Middle frontal gyrus (tissue), 1 donor: ENCODE measurements around the gene P3R3URF.

ENCODE experiments used
- DNase-seq: peaks from one replicate; pipeline ENCODE4 v3.0.0-alpha.2; 2015; ENCODE audit warnings: low spot score; ENCODE audit errors: extremely low spot score

P3R3URF gene

GRCh38 chr1:46173361-46173856 lies 2.9 kb downstream of the P3R3URF start:
- DNase-seq = no peak

- no peak for DNase-seq
Observed at GRCh38 chr1:46172321-46172720, 4.0 kb downstream of the P3R3URF start.

- no peak for DNase-seq
Observed at GRCh38 chr1:46171871-46172270, 4.4 kb downstream of the P3R3URF start.

DNA sequence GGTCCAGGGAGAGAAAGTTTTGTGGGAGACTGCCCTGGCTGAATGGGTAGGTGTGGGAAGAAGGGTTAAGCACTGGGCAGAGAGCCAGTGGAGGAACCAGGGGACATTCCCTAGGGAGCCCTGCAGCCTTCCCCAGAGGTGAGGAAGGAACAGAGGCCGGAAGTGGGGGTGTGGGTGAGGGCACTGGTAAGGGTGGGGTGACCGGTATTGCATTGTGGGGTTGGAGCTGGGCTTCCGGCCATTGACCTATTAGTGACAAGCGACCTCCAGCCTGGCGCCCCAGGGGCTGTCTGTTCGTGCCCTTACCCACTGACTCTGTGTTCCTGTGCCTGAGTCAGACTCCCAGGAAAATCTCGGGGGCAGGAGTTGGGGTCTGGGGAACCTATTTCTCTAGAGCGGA lies 4.9 kb downstream of the P3R3URF start:
- DNase-seq = no peak

DNA sequence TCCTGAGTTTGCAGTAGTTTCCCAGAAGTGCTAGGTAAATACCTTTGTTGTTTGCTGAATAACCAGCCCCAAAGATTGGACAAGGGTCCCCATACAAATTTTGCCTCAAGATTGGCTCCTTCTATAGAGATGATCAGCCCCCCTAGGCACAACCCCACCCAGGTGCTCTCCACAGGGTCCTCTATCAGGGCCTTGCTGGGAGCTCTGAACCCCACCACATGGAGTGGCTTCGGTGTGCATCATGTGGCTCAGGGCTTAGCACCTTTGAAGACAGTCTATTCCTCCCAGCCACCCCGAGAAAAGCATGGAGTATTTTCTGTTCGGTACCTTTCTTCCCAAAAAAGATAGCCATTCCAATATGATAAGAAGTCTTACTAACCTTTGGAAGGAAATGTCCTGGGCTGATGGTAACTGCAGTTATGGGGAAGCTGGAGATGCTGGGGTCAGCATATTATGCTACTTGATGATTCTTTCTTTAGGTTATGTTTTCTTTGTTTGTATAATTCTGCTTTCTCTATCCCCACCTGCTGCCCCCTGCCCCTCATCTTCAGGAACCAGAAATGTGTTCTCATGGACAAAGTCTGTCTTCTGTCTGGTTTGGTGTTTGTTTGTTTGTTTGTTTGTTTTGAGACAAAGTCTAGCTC lies 6.4 kb downstream of the P3R3URF start:
- no peak for DNase-seq

DNA sequence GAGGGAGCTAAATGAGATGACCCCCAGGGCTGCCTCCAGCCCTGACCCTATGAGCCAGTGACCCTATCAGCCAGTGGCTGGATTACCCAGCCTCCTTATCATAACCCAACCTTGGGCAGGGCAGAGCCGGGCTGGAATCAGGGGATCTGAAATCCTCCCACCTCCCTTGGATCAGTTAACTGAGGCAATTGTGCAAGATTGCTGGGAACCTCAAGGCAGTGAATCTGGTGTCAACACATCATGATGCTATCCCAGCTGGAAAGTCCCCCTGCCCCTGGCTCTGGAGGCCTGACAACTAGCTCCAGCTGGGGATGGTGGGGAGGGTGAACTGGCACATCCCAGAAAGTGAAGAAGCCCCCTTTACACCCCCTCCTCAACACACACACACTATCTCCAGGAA lies 7.8 kb downstream of the P3R3URF start:
- DNase-seq = no peak

- no peak for DNase-seq
Observed at GRCh38 chr1:46166521-46167462, 9.5 kb downstream of the P3R3URF start.

GRCh38 chr1:46160212-46160611 lies 16.1 kb downstream of the P3R3URF start:
- DNase-seq = no peak

GRCh38 chr1:46159516-46159915 lies 16.8 kb downstream of the P3R3URF start:
- DNase-seq = no peak

- DNase-seq = no peak
Observed at GRCh38 chr1:46158312-46159281, 17.7 kb downstream of the P3R3URF start.

DNA sequence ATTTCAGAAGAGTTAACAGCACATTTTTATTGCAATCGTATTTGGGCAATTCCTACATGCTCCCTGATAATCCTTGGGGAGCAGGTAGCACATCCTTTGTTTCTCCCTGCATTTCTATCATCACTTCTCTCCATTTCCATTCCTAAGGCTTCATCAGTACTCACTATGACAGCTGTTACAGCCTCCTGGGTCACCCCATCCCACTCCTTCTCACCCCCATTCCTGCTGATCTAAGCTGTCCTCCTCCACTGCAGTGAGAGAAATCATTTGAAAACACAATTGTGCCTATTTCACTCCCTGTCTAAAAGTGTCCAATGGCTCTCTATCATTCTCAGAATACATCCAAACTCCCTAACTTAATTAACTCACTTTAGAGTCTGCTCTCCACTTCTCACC lies 18.4 kb downstream of the P3R3URF start:
- DNase-seq = no peak

- no peak for DNase-seq
Observed at GRCh38 chr1:46153732-46154131, 22.6 kb downstream of the P3R3URF start.

DNA sequence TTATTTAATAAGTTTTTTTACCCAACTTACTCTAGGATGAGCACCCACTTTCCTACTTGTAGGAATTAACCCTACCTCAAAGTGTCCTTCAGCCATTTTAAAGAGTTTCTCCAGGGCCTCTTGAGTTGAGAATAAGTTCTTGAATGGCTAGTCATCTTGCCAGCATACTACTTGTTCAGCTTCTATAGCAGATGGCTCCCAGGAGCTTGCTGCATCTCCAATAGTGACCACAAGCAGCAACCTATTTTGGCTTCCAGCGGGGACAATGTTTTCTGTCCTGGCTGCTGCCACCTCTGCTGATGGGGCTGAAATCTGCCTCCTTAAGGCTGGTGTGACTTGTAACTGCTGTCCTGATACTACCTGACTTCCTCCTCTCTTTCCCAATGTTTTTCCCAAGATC lies 23.1 kb downstream of the P3R3URF start:
- no peak for DNase-seq

GRCh38 chr1:46152016-46152415 lies 24.3 kb downstream of the P3R3URF start:
- no peak for DNase-seq

- no peak for DNase-seq
Observed at GRCh38 chr1:46150085-46150484, 26.2 kb downstream of the P3R3URF start.

DNA sequence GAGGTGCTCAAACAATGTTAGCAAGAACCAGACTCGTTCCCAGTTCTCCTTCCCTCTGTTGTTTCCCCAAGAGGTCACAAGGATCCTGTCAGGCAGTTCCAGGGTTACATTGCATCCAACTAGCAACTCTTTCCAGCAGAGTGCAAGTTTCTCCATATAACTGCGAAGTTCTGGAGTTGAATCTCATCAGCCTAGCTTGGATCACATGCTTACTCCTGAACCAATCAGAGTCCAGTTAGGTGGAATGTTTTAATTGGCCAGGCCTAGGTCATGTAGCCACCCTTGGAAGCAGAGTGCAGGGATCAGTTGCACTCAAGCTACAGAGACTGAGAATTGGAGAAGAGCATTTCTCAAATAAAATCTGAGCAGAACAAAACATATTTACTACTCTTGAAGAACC lies 28.0 kb downstream of the P3R3URF start:
- no peak for DNase-seq

GRCh38 chr1:46137916-46138315 lies 38.4 kb downstream of the P3R3URF start:
- no peak for DNase-seq

- no peak for DNase-seq
Observed at GRCh38 chr1:46136711-46137110, 39.6 kb downstream of the P3R3URF start.

DNA sequence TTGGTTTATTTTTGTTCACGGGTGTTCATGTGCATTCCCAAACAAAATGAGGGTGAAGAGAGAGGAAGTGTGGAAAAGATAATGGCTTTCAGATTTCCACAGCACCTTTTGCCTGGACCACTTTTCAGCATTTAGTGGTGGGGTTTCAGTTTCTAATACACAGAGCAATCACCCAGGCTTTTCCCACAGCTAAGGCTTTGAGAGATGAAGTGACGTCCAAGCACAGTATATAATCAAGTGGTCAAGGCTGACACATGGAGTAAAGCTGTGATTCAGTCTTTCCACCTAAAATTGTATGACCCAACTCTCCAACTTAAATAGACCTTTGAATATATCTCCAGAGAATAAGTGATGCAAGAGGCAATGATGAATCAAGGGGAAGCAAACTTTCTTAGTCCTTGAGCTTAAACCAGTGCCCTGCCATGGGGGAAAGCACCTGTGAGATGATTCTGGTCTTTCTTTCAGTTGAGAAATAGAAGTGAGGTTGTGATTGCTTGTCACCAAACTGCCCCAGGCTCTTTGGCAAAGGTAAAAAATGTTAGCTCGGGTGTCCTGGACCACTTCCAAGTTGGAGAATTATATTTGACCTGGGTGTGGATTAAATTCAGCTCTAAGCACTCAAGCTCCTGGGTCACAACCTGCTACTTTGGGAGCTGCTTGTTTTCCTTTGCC lies 41.5 kb downstream of the P3R3URF start:
- no peak for DNase-seq

DNA sequence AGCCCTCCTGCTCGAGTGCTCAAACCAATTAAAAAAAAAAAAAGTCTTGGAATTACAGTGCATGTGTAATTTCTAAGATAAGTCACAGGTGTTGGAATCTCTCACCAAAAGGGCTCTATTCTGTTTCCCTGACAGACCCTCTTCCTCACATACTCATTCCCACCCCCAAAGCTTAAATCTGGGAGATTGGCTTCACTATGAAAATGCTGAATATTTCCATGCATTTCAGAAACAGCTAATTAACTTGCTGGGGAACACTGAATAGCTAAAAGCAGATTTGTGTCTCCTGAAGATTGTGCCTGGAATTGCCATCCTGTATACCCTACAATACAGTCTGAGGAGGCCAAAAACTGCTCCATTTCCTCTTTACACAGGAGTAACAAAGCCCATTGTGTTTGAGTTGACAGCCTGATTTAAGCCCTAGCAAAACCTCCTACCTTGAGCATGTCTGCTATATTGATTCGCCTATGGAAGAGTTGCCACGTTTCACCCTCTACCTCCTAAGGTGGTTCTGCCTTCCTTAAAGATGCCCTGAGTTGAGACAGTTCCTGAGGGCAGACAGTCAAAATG lies 42.4 kb downstream of the P3R3URF start:
- DNase-seq = no peak
